B cell (primary cell): Measurements from ENCODE around the gene FANCD2.

Experiments
- CTCF ChIP-seq: fragments of 200-600 bp; IDR thresholded peaks from one replicate; pipeline ENCODE4 v1.8.0; 2022; ENCODE audit warnings: antibody characterized with exemption, mild to moderate bottlenecking
- EZH2 ChIP-seq: IDR thresholded peaks from 2 replicates; pipeline ENCODE4 v1.6.1; 2012; ENCODE audit warnings: borderline replicate concordance, low read depth, mild to moderate bottlenecking, moderate library complexity, low read length; ENCODE audit not compliant: insufficient read depth, poor library complexity, severe bottlenecking

DNA sequence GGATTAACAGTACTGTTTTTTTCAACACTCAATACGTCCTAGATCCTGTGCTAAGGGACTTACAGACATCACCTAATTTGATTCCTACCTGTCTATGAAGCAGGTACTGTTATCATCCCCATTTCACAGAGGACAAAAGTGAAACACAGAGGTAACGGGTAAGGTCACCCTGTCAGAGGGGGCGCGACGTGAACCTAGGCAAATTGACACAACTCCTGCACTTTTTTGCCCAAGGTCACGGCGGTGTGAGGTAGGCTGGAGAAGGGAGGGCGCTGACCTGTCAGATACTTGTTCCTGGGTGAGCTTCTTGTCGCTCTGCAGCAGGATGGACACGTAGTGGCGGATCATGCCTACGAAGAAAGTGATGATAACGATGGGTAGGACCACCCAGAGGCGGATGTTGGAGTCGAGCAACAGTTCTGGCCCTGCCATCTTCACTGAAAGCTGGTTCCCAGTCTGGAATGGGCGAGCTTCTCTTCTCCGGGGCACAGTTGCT lies 40.0 kb upstream of the FANCD2 start:
- TF ChIP-seq EZH2 (no peak), CTCF (no peak)
